IPS-20b (cell line): ENCODE data around the gene STARD5.

ENCODE experiments used
- H3K27ac ChIP-seq: one replicate; pipeline ENCODE4 v1.5.1; 2013; ENCODE audit warnings: low read length
- H3K27me3 ChIP-seq: 2 replicates; pipeline ENCODE4 v1.6.1; 2013; ENCODE audit warnings: mild to moderate bottlenecking, low read length, inconsistent platforms; ENCODE audit not compliant: insufficient read depth
- H3K36me3 ChIP-seq: 2 replicates; pipeline ENCODE4 v1.6.1; 2013; ENCODE audit warnings: low read depth, mild to moderate bottlenecking, inconsistent platforms, low read length, moderate library complexity; ENCODE audit not compliant: insufficient read depth
- H3K4me1 ChIP-seq: 2 replicates; pipeline ENCODE4 v1.6.1; 2013; ENCODE audit warnings: mild to moderate bottlenecking, control low read depth, inconsistent platforms, low read length, moderate library complexity; ENCODE audit not compliant: insufficient read depth
- H3K4me3 ChIP-seq: 2 replicates; pipeline ENCODE4 v1.5.1; 2013; ENCODE audit warnings: mild to moderate bottlenecking, low read length, inconsistent platforms
- H3K9ac ChIP-seq: 2 replicates; pipeline ENCODE4 v1.6.1; 2013; ENCODE audit warnings: low read depth, mild to moderate bottlenecking, inconsistent platforms, low read length, moderate library complexity
- H3K9me3 ChIP-seq: 2 replicates; pipeline ENCODE4 v1.6.1; 2013; ENCODE audit warnings: mild to moderate bottlenecking, low read depth, low read length, inconsistent platforms; ENCODE audit not compliant: insufficient read depth

STARD5 gene

GRCh38 chr15:81277851-81278250 is 46.1 kb downstream of the STARD5 start:
- Histone ChIP-seq H3K27me3 (no peaks in the 10 kb centered on the region), H3K4me3 (no peak overlapping the region), H3K27ac (no peak overlapping the region), H3K9me3 (peaks cover 14% of the 10 kb centered on the region), H3K9ac (no peak overlapping the region), H3K4me1 (no peaks in the 10 kb centered on the region), H3K36me3 (no peaks in the 10 kb centered on the region)

DNA sequence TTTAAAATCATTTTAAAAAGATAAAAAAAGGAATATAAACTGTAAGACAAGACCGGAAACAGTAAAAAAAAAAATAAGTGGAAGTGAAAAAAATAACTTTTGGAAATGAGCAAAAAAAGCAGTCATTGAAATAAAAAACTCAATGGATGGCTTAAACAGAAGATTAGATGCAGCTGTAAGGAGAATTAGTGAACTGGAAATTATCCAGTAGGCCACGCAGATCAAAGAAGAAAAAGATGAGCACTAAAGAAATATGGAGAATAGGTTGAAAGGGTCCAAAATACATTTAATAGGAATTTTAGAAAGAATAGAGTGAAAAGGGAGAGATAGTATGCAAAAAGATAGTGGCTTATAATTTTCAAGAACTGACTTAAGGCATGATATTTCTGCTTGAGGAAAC is 47.0 kb downstream of the STARD5 start:
- no peak overlapping the region for H3K9ac ChIP-seq
- H3K27ac ChIP-seq: no peak overlapping the region
- no peaks in the 10 kb centered on the region for H3K27me3 ChIP-seq
- H3K36me3 ChIP-seq: no peaks in the 10 kb centered on the region
- peaks cover 14% of the 10 kb centered on the region for H3K9me3 ChIP-seq
- no peaks in the 10 kb centered on the region for H3K4me1 ChIP-seq
- no peak overlapping the region for H3K4me3 ChIP-seq

- no peak overlapping the region for H3K27ac ChIP-seq
- H3K9me3 ChIP-seq: peaks cover 14% of the 10 kb centered on the region
- H3K4me1 ChIP-seq: no peaks in the 10 kb centered on the region
- no peaks in the 10 kb centered on the region for H3K36me3 ChIP-seq
- H3K27me3 ChIP-seq: no peaks in the 10 kb centered on the region
- no peak overlapping the region for H3K9ac ChIP-seq
- H3K4me3 ChIP-seq: no peak overlapping the region
Measured at GRCh38 chr15:81275711-81276392, 48.1 kb downstream of the STARD5 start.

DNA sequence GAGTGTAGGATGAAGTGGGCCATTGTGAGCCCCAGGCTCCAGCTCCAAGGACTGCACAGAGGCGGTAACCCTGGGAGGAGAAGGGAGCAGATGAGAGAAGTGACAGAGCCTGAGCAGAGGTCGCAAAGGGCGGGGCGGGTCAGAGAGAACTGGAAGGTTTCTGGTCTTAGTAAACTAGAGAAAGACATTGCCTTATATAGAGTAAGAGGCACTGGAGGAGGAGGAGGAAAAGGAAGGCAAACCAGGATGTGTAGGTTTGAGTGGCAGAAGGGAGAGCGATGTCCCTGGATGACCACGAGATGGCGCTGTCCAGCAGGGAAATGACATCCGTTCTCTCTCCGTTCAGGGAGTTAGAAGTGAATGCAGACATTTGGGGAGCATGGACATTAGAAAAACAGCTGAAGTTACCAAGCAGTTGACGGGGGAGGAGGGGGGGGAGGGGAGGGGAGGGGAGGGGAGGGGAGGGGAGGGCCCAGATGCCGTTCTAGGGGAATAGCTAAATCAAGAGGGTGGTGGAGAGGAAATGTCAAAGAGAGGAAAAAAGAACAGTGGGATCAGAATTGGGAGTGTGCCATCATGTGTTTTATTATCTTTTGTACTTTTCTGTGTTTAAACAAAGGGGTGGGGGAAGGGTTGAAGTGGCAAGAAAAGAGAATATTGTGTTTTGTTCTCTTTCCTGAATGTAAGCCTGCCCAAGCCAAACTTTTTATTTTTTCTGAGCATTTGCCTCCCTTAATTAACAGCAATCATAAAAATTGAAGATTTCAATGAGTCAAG is 48.8 kb downstream of the STARD5 start:
- H3K27ac ChIP-seq: no peak overlapping the region
- H3K9me3 ChIP-seq: peaks cover 14% of the 10 kb centered on the region
- no peaks in the 10 kb centered on the region for H3K36me3 ChIP-seq
- no peak overlapping the region for H3K9ac ChIP-seq
- no peak overlapping the region for H3K4me3 ChIP-seq
- no peaks in the 10 kb centered on the region for H3K27me3 ChIP-seq
- H3K4me1 ChIP-seq: no peaks in the 10 kb centered on the region

DNA sequence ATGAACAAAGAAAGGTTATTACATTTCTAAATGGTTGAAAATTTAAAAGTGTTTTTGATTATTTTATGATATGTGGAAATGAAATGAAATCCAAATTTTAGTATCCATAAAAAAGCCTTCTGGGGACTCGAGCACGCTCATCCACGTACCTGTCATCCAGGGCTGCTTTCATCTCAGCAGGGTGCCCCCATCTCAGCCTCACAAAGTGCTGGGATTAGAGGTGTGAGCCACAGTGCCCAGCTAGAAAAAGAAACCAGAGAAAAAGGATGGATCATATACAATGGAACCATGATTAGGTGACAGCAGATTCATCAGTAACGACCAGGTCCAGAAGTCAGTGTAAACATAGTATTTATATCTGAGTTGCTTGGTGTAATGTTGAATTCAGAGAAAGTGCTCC is 49.7 kb downstream of the STARD5 start:
- Histone ChIP-seq H3K4me1 (no peaks in the 10 kb centered on the region), H3K36me3 (no peaks in the 10 kb centered on the region), H3K9ac (no peak overlapping the region), H3K4me3 (no peak overlapping the region), H3K27me3 (no peaks in the 10 kb centered on the region), H3K9me3 (peaks cover 14% of the 10 kb centered on the region), H3K27ac (no peak overlapping the region)

DNA sequence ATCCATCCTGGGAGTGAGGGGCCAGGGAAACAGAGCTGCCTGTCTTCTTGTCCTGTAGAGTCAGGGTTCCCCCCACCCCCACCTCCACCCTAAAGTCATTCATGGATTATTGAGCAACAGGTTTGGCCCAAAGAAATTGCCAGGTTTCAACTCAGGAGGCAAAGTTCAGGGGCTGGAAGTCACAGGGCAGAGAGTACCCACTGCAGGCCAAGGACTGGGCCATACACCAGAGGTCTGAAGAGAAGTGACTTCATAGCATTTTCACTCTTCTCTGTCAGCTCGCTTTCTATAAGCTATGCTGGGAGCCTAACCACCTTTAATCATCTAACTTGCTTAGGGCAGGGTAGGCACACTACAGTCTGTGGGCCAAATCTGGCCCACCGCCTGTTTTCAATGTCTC is 50.1 kb downstream of the STARD5 start:
- H3K4me3 ChIP-seq: no peak overlapping the region
- H3K27me3 ChIP-seq: no peaks in the 10 kb centered on the region
- H3K9ac ChIP-seq: no peak overlapping the region
- no peaks in the 10 kb centered on the region for H3K36me3 ChIP-seq
- no peaks in the 10 kb centered on the region for H3K4me1 ChIP-seq
- H3K9me3 ChIP-seq: peaks cover 14% of the 10 kb centered on the region
- no peak overlapping the region for H3K27ac ChIP-seq

- Histone ChIP-seq H3K9me3 (peaks cover 14% of the 10 kb centered on the region), H3K36me3 (no peaks in the 10 kb centered on the region), H3K4me1 (no peaks in the 10 kb centered on the region), H3K4me3 (no peak overlapping the region), H3K27me3 (no peaks in the 10 kb centered on the region), H3K9ac (no peak overlapping the region), H3K27ac (no peak overlapping the region)
Measured at GRCh38 chr15:81273200-81273599, 50.7 kb downstream of the STARD5 start.

DNA sequence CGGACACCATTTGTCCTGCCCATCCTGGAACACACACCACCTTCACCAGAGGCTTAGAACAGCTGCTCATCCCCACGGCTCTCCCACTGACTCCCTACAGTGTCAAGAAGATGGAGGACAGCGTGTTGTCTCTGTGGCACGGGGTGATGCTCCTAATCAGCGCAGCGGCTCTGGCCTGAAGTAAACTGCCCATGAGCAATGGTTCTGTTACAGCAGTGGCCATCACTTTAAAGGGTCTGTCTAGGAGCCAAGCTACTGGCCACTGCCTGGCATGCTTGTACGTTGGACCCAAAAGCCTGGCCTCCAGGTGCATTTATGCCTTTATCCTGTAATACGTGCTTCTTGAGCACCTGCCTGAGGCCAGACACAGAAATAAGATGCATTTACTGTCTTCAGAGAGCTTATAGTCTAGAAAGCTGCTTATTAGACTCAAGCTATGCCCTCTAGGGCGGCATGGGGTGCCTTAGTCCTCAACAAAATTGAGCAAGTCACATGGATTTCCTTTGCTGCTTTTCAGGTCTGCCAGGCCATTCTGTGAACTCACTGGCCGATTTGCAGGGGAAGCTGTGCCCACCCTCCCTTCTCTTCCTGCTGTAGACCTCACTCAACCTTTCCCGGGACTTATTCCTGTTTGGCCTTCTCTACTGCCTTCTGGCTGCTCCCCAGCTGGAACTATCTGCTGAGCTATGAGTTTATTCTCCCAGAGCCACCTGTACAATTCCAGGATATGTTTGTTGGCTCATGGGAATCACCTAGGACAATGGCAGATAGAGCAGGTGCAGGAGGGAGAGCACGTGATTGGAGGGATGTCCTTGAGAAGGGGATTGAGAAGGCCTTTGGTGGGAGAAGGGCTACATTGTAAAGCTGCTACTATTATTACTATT is 51.9 kb downstream of the STARD5 start:
- no peak overlapping the region for H3K9ac ChIP-seq
- H3K9me3 ChIP-seq: peaks cover 7% of the 10 kb centered on the region
- no peaks in the 10 kb centered on the region for H3K27me3 ChIP-seq
- H3K4me3 ChIP-seq: no peak overlapping the region
- H3K36me3 ChIP-seq: no peaks in the 10 kb centered on the region
- no peaks in the 10 kb centered on the region for H3K4me1 ChIP-seq
- no peak overlapping the region for H3K27ac ChIP-seq

GRCh38 chr15:81270781-81271491 is 53.0 kb downstream of the STARD5 start:
- no peaks in the 10 kb centered on the region for H3K9me3 ChIP-seq
- no peak overlapping the region for H3K4me3 ChIP-seq
- 0 out of 2 replicates have a peak, but pooled peaks cover 4% of the 10 kb centered on the region for H3K27me3 ChIP-seq

GRCh38 chr15:81270188-81270587 is 53.8 kb downstream of the STARD5 start:
- H3K9me3 ChIP-seq: no peaks in the 10 kb centered on the region
- H3K4me1 ChIP-seq: peaks cover 4% of the 10 kb centered on the region; the same call in 1 of the 2 replicates
- H3K36me3 ChIP-seq: no peaks in the 10 kb centered on the region
- H3K27me3 ChIP-seq: 0 out of 2 replicates have a peak, but pooled peaks cover 4% of the 10 kb centered on the region
- no peak overlapping the region for H3K9ac ChIP-seq
- H3K4me3 ChIP-seq: no peak overlapping the region
- no peak overlapping the region for H3K27ac ChIP-seq

More at GRCh38 chr15:81270781-81271491, 53.0 kb downstream of the STARD5 start:
- Histone ChIP-seq H3K4me1 (peaks cover 3% of the 10 kb centered on the region; the same call in 1 of the 2 replicates), H3K36me3 (no peaks in the 10 kb centered on the region), H3K9ac (no peak overlapping the region), H3K27ac (no peak overlapping the region)
